ENCODE data around the gene OR2V2.

OR2V2 gene

DNA sequence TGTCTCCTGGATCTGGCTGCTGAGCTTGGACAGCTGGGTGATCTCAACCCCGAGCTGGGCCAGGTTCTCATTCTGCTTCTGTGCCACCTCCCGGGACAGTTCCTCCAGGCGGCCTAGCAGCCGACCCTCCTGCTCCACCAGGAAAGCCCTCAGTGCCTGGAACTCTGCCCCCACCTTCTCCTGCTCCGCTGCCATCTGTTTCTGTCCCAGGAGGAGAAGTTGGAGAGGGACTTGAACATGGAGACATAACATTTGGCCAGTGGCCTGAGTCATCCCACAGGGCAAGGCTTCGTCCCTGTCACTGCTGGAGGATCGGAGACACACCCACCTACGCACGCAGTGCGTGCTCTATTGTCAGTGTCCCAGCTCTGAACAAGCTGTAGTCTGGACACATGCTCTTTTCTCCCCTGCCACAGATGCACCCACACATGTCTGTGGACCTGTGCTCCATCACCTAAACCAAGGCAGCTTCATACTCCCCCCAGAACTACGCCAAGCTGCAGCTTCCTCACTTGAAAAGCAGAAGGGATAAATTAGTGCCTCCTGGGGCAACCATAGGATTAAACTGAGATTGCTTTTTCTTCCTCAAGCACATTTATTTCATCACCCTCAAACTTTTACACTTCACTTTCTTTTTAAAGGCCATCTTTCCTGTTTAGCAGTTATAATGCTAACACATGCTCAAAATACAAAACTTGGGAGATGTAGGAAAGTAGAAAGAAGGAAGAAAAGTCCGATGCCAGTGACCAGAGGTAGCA, 52.7 kb downstream of the OR2V2 start:
- in situ Hi-C loops (cut with HindIII; ENCODE audit: low sequenced_read_pairs), result loop anchor here (5.0 to 10.0 kb wide), 2 partner anchors 47 to 415 kb away; no protein-coding TSS in a partner anchor
- DNase-seq (ENCODE audit: low read depth), result no peak
- TF ChIP-seq CTCF (IDR thresholded peaks at IDR 0.05; ENCODE audit: low read depth, low read length, missing control alignments), result no peak
- H3K4me3 ChIP-seq (ENCODE audit: low read depth, low read length), result no peak overlapping the region

DNA sequence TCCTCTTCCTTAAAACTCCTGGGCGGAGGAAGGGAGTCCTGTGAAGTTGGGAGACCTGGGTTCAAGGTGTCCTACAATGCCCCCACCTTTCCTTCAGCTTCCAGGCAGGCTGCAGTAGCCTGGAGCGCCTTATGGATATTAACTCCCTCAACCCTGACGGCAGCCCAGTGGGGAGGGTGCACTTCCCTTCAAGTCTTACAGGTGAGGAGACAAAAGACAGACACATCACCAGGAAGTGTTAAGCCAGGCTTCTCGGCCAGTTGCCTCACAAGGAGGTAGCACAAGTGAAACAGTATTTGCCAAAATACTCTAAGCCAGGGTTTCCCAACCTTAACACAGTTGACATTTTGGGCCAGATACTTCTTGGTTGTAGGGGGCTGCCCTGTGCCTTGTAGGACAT, 53.4 kb downstream of the OR2V2 start:
- no peak overlapping the region for H3K4me3 ChIP-seq (ENCODE audit: low read depth, low read length)
- in situ Hi-C loops (cut with HindIII; ENCODE audit: low sequenced_read_pairs), result no loop called here
- DNase-seq (ENCODE audit: low read depth), result no peak
- TF ChIP-seq CTCF (IDR thresholded peaks at IDR 0.05; ENCODE audit: low read depth, low read length, missing control alignments), result no peak

DNA sequence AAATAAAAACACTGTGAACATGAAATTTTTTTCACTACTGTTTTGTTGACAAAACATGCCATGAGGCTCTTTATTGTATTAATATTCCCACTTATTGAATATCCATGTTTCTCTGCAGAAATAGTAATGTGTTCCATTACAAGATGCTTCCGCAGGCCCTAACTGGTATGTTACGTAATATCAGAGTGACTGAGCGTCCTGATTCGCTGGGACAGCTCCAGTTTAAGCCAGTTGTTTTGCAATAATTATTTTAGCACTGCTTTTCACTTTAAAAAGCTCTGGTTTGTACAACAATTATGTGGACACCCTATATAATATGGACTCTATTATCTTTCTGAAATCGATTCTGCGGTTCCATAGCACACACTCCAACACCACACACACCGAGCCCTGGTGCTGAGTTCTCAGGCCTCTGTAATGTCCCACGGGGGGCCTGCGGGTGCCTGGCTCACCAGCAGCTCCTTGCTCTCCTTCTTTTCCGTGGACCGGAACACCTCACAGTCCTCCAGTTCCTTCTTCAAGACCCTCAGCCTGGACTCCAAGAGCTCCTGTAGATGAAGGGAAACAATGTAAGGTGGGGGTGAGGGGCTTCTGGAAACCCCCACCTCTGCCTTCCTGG, 55.8 kb downstream of the OR2V2 start:
- in situ Hi-C loops (cut with HindIII; ENCODE audit: low sequenced_read_pairs), result no loop called here
- no peak for DNase-seq (ENCODE audit: low read depth)
- H3K4me3 ChIP-seq (ENCODE audit: low read depth, low read length), result no peak overlapping the region

DNA sequence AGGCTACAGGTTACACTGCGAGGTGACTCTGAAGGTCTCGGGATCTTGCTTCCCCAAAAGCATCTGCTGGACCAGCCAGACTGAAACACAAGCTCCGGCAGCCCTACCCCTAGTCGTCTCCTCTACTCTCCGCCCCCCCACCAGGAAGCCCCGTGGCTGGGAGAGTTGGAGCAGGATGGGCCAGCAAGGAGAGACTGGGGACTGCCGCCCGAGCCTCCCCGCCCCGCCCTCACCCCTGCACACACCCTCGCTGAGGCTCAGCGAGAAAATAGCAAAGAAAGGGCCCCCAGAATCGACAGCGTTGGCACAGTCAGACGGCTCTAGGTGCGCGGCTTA, 56.4 kb downstream of the OR2V2 start:
- TF ChIP-seq CTCF (IDR thresholded peaks at IDR 0.05; ENCODE audit: low read depth, low read length, missing control alignments), result no peak
- in situ Hi-C loops (cut with HindIII; ENCODE audit: low sequenced_read_pairs), result no loop called here
- H3K4me3 ChIP-seq (ENCODE audit: low read depth, low read length), result peak overlapping the region; percentile 54
- DNase-seq (ENCODE audit: low read depth), result no peak

More for the DNA sequence above, 55.8 kb downstream of the OR2V2 start:
- no peak for TF ChIP-seq CTCF (IDR thresholded peaks at IDR 0.05; ENCODE audit: low read depth, low read length, missing control alignments)

DNA sequence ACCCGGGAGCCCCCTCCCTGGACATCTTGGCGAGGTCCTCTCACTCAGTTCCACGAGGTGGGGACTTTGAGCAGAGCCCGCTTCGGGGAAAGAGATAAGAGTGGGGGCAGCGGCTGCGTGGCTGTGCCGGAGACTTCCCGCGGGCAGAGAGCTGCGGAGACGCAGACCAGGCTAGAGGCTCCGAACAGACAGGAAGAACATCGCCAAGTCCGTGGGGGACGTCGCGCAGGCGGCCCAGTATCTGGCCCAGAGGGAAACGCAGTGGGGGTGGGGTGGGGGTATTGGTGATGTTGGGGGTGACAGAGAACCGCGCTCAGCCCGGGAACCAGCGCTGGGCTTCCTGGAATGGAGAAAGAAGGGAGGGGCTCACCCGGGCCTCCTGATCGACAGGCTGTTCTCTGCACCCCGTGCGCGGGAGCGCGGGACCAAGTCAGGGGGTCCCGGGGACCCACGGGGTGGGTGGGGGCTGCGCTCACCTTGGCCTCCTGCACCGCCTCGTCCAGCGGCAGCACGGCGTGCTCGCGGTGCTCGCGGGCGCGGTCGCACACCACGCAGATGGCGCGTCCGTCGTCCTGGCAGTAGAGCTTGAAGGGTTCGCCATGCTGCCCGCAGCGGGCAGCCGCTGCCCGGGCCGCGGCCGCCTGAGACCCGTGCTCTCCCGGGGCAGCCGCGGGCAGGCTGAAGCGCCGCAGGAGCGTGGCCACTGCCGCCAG, 56.9 kb downstream of the OR2V2 start:
- DNase-seq (ENCODE audit: low read depth), result no peak
- in situ Hi-C loops (cut with HindIII; ENCODE audit: low sequenced_read_pairs), result no loop called here
- peak overlapping the region; percentile 54 for H3K4me3 ChIP-seq (ENCODE audit: low read depth, low read length)
- TF ChIP-seq CTCF (IDR thresholded peaks at IDR 0.05; ENCODE audit: low read depth, low read length, missing control alignments), result no peak

DNA sequence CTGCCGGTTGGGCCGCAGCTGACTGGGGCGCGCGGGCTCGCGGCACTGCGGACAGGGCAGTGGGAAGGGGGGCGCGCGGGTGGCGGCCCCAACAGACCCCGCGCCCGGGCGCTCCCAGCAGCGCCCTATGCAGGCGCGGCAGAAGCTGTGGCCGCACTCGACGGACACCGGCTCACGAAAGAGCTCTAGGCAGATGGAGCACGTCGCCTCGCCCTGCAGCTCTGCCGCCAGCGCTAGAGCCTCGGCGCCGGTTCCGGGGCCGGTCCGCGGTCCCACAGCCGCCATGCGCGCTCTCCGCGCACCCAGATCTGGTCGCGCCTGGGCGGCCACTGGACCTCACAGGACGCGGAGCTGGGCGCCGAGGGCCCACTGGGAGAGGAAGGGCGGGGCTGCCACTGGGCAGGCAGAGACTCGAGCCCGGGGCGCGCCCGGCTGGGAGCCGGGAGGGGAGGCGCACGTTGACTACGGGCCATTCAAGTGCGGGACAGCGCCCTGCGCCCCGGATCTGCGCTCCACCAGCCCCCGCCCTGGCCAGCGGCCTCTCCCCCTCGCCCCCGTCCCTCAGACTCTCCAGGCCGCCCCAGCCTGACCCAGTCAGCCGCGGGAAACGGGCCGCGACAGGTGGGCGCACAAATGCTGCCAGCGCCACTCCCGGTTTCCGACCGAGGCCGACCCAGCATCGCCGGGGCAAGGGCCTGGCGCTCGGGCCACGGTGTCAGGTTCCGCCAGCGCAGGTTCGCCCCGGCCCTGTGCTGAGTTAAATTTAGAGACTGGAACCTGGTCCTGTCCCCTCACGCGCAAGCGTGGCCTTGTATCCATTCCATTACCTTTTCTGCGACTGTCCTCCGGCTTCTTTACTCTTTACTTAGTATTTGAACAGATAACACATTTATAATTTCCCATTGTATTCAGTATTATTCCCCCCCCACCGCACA, 57.7 kb downstream of the OR2V2 start, which contains the start of gene TRIM7:
Gene TRIM7, minus strand, starts transcription at position 371 of the 935 bp plus-strand sequence. Its CDS starts 86 bp downstream, at position 285.
- in situ Hi-C loops (cut with HindIII; ENCODE audit: low sequenced_read_pairs), result no loop called here
- H3K4me3 ChIP-seq (ENCODE audit: low read depth, low read length), result peak within 1 kb of the TSS; percentile 54
- DNase-seq (ENCODE audit: low read depth), result no peak
- no peak for TF ChIP-seq CTCF (IDR thresholded peaks at IDR 0.05; ENCODE audit: low read depth, low read length, missing control alignments)
